Liver (tissue), 9 donors: ENCODE measurements around the gene TMEM44. TPM values are rescaled to one million over a fixed set of nuclear protein-coding genes. Genes with fewer than 3 reads are reported as not detected.
A peak's percentile ranks its signal among the peaks of the same experiment; 100 is the strongest.

Experiments
- DNase-seq: peaks from one replicate; pipeline ENCODE4 v3.0.0-alpha.2; 2017; ENCODE audit warnings: low spot score
- H3K27ac ChIP-seq, 2 donors: one replicate each; pipeline ENCODE4 v1.7.0; 2013; ENCODE audit warnings: inconsistent platforms in 2 of 2, low read length in 2 of 2, control low read depth in 1 of 2, low read depth in 1 of 2, mild to moderate bottlenecking in 1 of 2
- H3K27me3 ChIP-seq, 4 donors: one replicate each; pipeline versions ENCODE4 v1.6.1 to v1.7.0; 2013; ENCODE audit warnings: low read length in 3 of 4, inconsistent platforms in 1 of 4, mild to moderate bottlenecking in 1 of 4, moderate library complexity in 1 of 4; ENCODE audit not compliant: control insufficient read depth in 4 of 4, insufficient read depth in 4 of 4
- H3K36me3 ChIP-seq, 4 donors: one replicate each; pipeline versions ENCODE4 v1.6.1 to v1.7.0; 2013; ENCODE audit warnings: low read length in 3 of 4, mild to moderate bottlenecking in 3 of 4, low read depth in 1 of 4, moderate library complexity in 1 of 4; ENCODE audit not compliant: control insufficient read depth in 4 of 4, insufficient read depth in 3 of 4
- H3K4me1 ChIP-seq, 4 donors: one replicate each; pipeline versions ENCODE4 v1.6.1 to v1.7.0; 2013; ENCODE audit warnings: low read length in 3 of 4, mild to moderate bottlenecking in 3 of 4, moderate library complexity in 1 of 4; ENCODE audit not compliant: control insufficient read depth in 4 of 4, insufficient read depth in 4 of 4
- H3K4me3 ChIP-seq, 3 donors: one replicate each; pipeline versions ENCODE4 v1.6.1 to v1.7.0; 2013; ENCODE audit warnings: low read length in 3 of 3, control low read depth in 1 of 3, low read depth in 1 of 3, mild to moderate bottlenecking in 1 of 3
- H3K9ac ChIP-seq, 2 donors: one replicate each; pipeline ENCODE4 v1.7.0; 2013; ENCODE audit warnings: low read length in 2 of 2, mild to moderate bottlenecking in 2 of 2, moderate library complexity in 2 of 2, control low read depth in 1 of 2, low read depth in 1 of 2
- H3K9me3 ChIP-seq, 4 donors: one replicate each; pipeline versions ENCODE4 v1.6.1 to v1.7.0; 2013; ENCODE audit warnings: low read length in 3 of 4; ENCODE audit not compliant: control insufficient read depth in 4 of 4
- CTCF ChIP-seq: fragments of 150-350 bp; IDR thresholded peaks from 2 replicates; pipeline ENCODE4 v1.5.1; 2017; ENCODE audit warnings: improper control_type of control experiment, low read depth, low read length; ENCODE audit not compliant: missing input control
- FOXA1 ChIP-seq: IDR thresholded peaks from 2 replicates; pipeline ENCODE4 v1.6.1; 2016; ENCODE audit warnings: antibody characterized with exemption
- HNF4A ChIP-seq, 2 donors: conservative IDR thresholded peaks; 2 replicates each; pipeline ENCODE4 v1.6.1; 2016; ENCODE audit warnings: antibody characterized with exemption in 2 of 2, mild to moderate bottlenecking in 2 of 2
- MAX ChIP-seq: IDR thresholded peaks from 2 replicates; pipeline ENCODE4 v1.6.1; 2016; ENCODE audit warnings: antibody characterized with exemption
- NR2F2 ChIP-seq: IDR thresholded peaks from 2 replicates; pipeline ENCODE4 v1.6.1; 2016; ENCODE audit warnings: antibody characterized with exemption
- REST ChIP-seq: IDR thresholded peaks from 2 replicates; pipeline ENCODE4 v1.6.1; 2016; ENCODE audit warnings: antibody characterized with exemption, mild to moderate bottlenecking
- RXRA ChIP-seq, 2 donors: IDR thresholded peaks; 2 replicates each; pipeline ENCODE4 v1.6.1; 2017 to 2018; ENCODE audit warnings: antibody characterized with exemption in 2 of 2, mild to moderate bottlenecking in 1 of 2
- TAF1 ChIP-seq: conservative IDR thresholded peaks from 2 replicates; pipeline ENCODE4 v1.6.1; 2016; ENCODE audit warnings: antibody characterized with exemption, mild to moderate bottlenecking
- YY1 ChIP-seq: IDR thresholded peaks from 2 replicates; pipeline ENCODE4 v1.6.1; 2016; ENCODE audit warnings: antibody characterized with exemption, mild to moderate bottlenecking
- WGBS: extraction: QIAGEN DNeasy Blood & Tissue Kit; methylation state at CpG from one replicate; pipeline ENCODE4 v1.1.7; 2013; 5-methylcytosine and 5-hydroxymethylcytosine counted together
- polyA plus RNA-seq, 2 donors: library from polyadenylated mRNA; stranded (reverse) in 1 of 2; unstranded in 1 of 2; fragments of 200-250 nt in 1 of 2; fragments of >200 nt in 1 of 2; fragmentation: Nextera tagmentation in 1 of 2; extraction: Ambion mirVana in 1 of 2; gene quantifications; one replicate each; pipeline versions ENCODE4 v1.2.1 to v1.2.3, GENCODE V29; 2013 to 2015
- total RNA-seq, 2 donors: library from RNA; depleted of rRNA; stranded (reverse); fragments of >200 nt; gene quantifications; one replicate each; pipeline ENCODE4 v1.2.3, GENCODE V29; 2014
- donor health status: healthy.
- donor health status: healthy.
- donor health status: healthy.
- donor health status: healthy.
- donor health status: healthy.

TMEM44 gene
- total and polyA plus RNA-seq, 4 donors, result 1.8 to 5.0 (median 3.2) TPM

- Histone ChIP-seq H3K9me3 (no peaks in the 10 kb centered on the region), H3K9ac (peak overlapping the region; percentile 91 to 98), H3K27me3 (no peaks in the 10 kb centered on the region), H3K4me3 (peak overlapping the region; percentile 78 to 94 (median 93)), H3K36me3 (peaks cover 0 to 2% (median 0%) of the 10 kb centered on the region in 4 donors), H3K4me1 (peaks cover 0 to 9% (median 7%) of the 10 kb centered on the region in 4 donors), H3K27ac (peak overlapping the region; percentile 88 to 90)
- 9% methylated on average over 7 of the region's 7 CpGs for WGBS
- peak in 1 of 2 donors; percentile 22 for TF ChIP-seq HNF4A (conservative IDR thresholded peaks at IDR 0.05)
- peak; percentile 54 to 71 for TF ChIP-seq RXRA (IDR thresholded peaks at IDR 0.05)
- TF ChIP-seq NR2F2, result no peak
- TF ChIP-seq MAX, result peak; percentile 48
- no peak for DNase-seq
These were observed 48.9 kb downstream of the TMEM44 start for GRCh38 chr3:194584320-194584776.

- no peak for TF ChIP-seq FOXA1
- no peak for DNase-seq
- WGBS, result 95% methylated on average over 24 of the region's 24 CpGs
These were observed 50.9 kb downstream of the TMEM44 start for GRCh38 chr3:194582196-194582905.

GRCh38 chr3:194579091-194579606 is 54.1 kb downstream of the TMEM44 start:
- Histone ChIP-seq H3K4me3 (no peak overlapping the region), H3K9me3 (no peaks in the 10 kb centered on the region), H3K27me3 (no peaks in the 10 kb centered on the region), H3K27ac (no peak overlapping the region), H3K9ac (no peak overlapping the region), H3K36me3 (no peaks in the 10 kb centered on the region), H3K4me1 (peaks cover 3 to 10% (median 9%) of the 10 kb centered on the region in 4 donors)
- DNase-seq, result no peak
- WGBS, result 71% methylated on average over 8 of the region's 8 CpGs
- TF ChIP-seq NR2F2, result peak; percentile 66
- no peak for TF ChIP-seq TAF1
- no peak for TF ChIP-seq REST
- no peak for TF ChIP-seq FOXA1
- TF ChIP-seq YY1, result no peak
- TF ChIP-seq MAX, result no peak
- TF ChIP-seq CTCF, result no peak

More at GRCh38 chr3:194582196-194582905, 50.9 kb downstream of the TMEM44 start:
- H3K4me3 ChIP-seq, result no peak overlapping the region
- no peaks in the 10 kb centered on the region for H3K36me3 ChIP-seq
- no peaks in the 10 kb centered on the region for H3K27me3 ChIP-seq
- H3K9me3 ChIP-seq, result no peaks in the 10 kb centered on the region
- no peak overlapping the region for H3K27ac ChIP-seq
- no peak overlapping the region for H3K9ac ChIP-seq
- H3K4me1 ChIP-seq, result peaks cover 0 to 9% (median 7%) of the 10 kb centered on the region in 4 donors
